Measurements from ENCODE around the gene ENOX1.

DNA sequence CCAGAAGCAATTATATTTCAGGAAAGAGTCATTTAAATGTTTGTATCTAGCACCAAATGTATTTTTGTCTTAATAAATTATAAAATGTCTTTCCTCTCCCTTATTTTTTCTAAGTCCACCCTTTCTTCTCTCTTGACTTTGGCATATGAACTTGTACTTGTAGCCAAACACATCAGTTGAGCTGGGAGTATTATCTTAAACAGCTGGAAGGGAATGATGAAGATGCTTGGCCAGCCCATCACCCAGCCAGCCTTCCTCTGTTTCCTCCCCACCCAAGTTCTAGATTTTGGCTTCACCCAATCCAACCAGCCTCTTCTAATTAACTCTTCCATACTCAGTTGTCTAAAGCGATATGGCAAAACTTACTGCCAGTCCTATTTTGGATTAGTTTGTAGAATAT, 272.5 kb downstream of the ENOX1 start:
- TF ChIP-seq, protein P1, sequence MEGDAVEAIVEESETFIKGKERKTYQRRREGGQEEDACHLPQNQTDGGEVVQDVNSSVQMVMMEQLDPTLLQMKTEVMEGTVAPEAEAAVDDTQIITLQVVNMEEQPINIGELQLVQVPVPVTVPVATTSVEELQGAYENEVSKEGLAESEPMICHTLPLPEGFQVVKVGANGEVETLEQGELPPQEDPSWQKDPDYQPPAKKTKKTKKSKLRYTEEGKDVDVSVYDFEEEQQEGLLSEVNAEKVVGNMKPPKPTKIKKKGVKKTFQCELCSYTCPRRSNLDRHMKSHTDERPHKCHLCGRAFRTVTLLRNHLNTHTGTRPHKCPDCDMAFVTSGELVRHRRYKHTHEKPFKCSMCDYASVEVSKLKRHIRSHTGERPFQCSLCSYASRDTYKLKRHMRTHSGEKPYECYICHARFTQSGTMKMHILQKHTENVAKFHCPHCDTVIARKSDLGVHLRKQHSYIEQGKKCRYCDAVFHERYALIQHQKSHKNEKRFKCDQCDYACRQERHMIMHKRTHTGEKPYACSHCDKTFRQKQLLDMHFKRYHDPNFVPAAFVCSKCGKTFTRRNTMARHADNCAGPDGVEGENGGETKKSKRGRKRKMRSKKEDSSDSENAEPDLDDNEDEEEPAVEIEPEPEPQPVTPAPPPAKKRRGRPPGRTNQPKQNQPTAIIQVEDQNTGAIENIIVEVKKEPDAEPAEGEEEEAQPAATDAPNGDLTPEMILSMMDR (conservative IDR thresholded peaks at IDR 0.05): no peak
- no peak for TF ChIP-seq EZH2 (IDR thresholded peaks at IDR 0.05; ENCODE audit: low read depth)
